Pericardium fibroblast (primary cell): ENCODE data around the gene KCTD21. TPM values are rescaled to one million over a fixed set of nuclear protein-coding genes. Genes with fewer than 3 reads are reported as not detected.

ENCODE experiments used
- total RNA-seq: library from RNA; depleted of rRNA; stranded (reverse); fragments of >200 nt; gene quantifications from 2 replicates; pipeline ENCODE4 v1.2.3, GENCODE V29; 2015

The KCTD21 gene
- total RNA-seq, result 10.6 and 15.2 TPM in 2 replicates

GRCh38 chr11:78188286-78189173 is at the start of gene KCTD21, which contains the start of gene USP35:
Gene KCTD21 (minus strand): TSS chr11:78188626. CDS start chr11:78174554, 14,072 bp downstream.
Gene USP35 (plus strand): TSS chr11:78188919. CDS start chr11:78196246, 7,327 bp downstream.

DNA sequence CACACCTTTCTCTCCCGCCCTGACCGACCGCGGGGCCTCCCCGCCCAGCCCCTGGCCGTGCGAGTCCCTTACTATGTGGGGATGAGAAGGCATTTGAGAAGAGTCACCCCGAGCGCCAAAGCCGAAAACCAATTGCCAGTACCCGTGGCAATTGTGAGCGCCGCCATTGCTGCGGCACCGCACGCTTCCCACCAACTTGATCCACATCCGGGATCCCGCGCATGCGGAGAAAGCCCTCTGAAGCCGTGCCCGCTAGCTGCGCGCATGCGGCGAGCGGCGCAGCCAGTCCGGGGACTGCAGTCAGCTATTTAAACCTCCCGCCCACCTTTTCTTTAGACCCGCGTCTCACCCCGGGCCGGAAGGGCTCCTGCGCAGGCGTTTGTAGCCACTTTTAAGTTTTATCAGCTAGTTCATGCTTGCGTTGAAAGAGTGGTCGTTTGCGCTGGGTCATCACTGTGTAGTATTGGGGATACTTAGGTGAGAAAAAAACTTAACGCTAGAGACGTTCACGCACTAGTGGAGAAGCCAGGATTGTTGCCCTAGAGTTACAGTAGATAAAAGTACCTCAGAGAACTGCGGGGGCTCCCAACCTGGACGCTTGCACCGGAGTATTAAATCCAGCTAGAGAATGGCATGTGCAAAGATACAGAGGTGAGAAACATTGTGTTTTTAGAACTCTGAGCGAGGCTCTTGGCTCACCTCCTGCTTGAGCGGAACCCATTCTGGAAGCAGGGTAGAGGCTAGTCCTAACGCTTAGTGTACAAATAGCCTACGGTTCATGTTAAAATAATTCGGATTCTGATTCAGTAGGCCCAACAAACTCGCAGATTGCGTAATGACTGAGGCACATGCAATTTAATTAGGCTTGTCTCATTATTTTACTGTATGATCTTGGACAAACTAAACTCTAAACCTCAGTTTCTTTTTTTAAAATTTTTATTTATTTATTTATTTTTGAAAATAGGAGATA is 48.7 kb downstream of the KCTD21 start, which contains the start of gene ALG8:
TSS of gene ALG8 (minus strand) at position 205 of the 970 bp plus-strand sequence. CDS start at position 167, 38 bp downstream.

Other genes starting within 250 kb of the KCTD21 start
- gene INTS4, start 194.0 kb downstream of the KCTD21 start, total RNA-seq, result 15.1 and 16.5 TPM in 2 replicates
- 0.26 and 2.6 TPM in 2 replicates for gene KCTD14, start 165.3 kb downstream of the KCTD21 start, total RNA-seq
- gene THRSP, start 124.8 kb downstream of the KCTD21 start, total RNA-seq, result not detected in 2 replicates
- gene NDUFC2, start 108.8 kb downstream of the KCTD21 start, total RNA-seq, result 84.8 and 120 TPM in 2 replicates
- 24.8 and 26.5 TPM in 2 replicates for gene ALG8, start 49.0 kb downstream of the KCTD21 start, total RNA-seq
- 7.1 and 8.5 TPM in 2 replicates for gene USP35, start 293 bp upstream of the KCTD21 start, total RNA-seq
- 16.0 and 21.1 TPM in 2 replicates for gene GAB2, start 229.2 kb upstream of the KCTD21 start, total RNA-seq